Measurements from ENCODE around the gene PRKD2. TPM values are rescaled to one million over a fixed set of nuclear protein-coding genes. Genes with fewer than 3 reads are reported as not detected.
A peak's percentile ranks its signal among the peaks of the same experiment; 100 is the strongest.

Gene PRKD2
- total RNA-seq, 1 experiment from 2014 or later: 100 TPM

DNA sequence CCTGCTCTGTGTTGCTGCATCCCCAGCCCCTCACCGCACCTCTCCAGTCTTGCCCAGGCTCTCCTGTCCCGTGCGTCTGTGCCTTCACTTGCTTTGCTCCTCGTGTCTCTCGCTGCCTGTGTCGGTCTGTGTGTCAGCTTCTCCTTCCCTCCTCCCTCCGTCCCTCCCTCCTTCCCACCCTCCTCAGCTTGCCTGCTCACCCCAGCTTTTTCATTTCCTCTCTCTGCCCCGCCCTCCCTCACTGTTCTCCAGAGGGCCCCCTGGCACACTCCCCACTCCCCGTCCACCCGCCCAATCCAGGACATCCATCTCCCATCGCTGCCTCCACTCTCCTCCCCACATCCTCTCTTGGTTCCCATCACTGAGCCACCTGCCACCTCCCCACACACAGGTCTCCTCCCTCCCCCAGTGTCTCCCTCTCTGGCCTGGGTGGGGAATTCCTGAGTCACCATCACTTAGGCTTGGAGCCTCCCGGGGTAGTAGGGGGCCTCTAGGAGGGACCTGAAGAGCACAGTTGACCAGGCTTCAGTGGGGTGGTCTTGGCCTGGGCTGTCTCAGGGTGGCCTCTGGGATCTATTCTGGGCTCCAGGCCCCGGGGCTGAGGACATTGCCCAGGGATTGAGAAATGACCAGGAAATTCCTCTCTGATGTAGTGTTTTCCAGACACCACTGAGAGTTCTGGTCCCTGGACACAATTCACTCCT lies 91.8 kb downstream of the PRKD2 start, which contains the start of gene PTGIR:
TSS of gene PTGIR (minus strand) at position 132 of the 704 bp plus-strand sequence. CDS start 864 bp downstream, outside the sequence.
- TF ChIP-seq, protein P1, sequence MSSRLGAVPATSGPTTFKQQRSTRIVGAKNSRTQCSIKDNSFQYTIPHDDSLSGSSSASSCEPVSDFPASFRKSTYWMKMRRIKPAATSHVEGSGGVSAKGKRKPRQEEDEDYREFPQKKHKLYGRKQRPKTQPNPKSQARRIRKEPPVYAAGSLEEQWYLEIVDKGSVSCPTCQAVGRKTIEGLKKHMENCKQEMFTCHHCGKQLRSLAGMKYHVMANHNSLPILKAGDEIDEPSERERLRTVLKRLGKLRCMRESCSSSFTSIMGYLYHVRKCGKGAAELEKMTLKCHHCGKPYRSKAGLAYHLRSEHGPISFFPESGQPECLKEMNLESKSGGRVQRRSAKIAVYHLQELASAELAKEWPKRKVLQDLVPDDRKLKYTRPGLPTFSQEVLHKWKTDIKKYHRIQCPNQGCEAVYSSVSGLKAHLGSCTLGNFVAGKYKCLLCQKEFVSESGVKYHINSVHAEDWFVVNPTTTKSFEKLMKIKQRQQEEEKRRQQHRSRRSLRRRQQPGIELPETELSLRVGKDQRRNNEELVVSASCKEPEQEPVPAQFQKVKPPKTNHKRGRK (CRISPR knock-in tag; IDR thresholded peaks at IDR 0.05; ENCODE audit: borderline replicate concordance): no peak
- TF ChIP-seq JUN (CRISPR knock-in tag; IDR thresholded peaks at IDR 0.05): no peak
- no peak for TF ChIP-seq ZNF263 (CRISPR knock-in tag; IDR thresholded peaks at IDR 0.05; ENCODE audit: low read depth)
- no peak for TF ChIP-seq ATF1 (CRISPR knock-in tag; IDR thresholded peaks at IDR 0.05)
- TF ChIP-seq ZNF396 (CRISPR knock-in tag; IDR thresholded peaks at IDR 0.05; ENCODE audit: borderline replicate concordance): no peak
- no peak for TF ChIP-seq SMAD4 (CRISPR knock-in tag; IDR thresholded peaks at IDR 0.05)
- TF ChIP-seq AR (CRISPR knock-in tag; IDR thresholded peaks at IDR 0.05): no peak
- TF ChIP-seq ETV6 (CRISPR knock-in tag; IDR thresholded peaks at IDR 0.05): no peak
- no peak for TF ChIP-seq ZMAT4 (CRISPR knock-in tag; IDR thresholded peaks at IDR 0.05)
- TF ChIP-seq RELA (CRISPR knock-in tag; IDR thresholded peaks at IDR 0.05; ENCODE audit: borderline replicate concordance): no peak
- no peak for TF ChIP-seq USF1 (CRISPR knock-in tag; IDR thresholded peaks at IDR 0.05)
- no peak for TF ChIP-seq ATF6 (CRISPR knock-in tag; IDR thresholded peaks at IDR 0.05)
- TF ChIP-seq SP1 (CRISPR knock-in tag; conservative IDR thresholded peaks at IDR 0.05): no peak
- no peak for TF ChIP-seq ERG (CRISPR knock-in tag; IDR thresholded peaks at IDR 0.05)
- no peak for TF ChIP-seq SOX15 (CRISPR knock-in tag; IDR thresholded peaks at IDR 0.05)
- TF ChIP-seq, protein P2, sequence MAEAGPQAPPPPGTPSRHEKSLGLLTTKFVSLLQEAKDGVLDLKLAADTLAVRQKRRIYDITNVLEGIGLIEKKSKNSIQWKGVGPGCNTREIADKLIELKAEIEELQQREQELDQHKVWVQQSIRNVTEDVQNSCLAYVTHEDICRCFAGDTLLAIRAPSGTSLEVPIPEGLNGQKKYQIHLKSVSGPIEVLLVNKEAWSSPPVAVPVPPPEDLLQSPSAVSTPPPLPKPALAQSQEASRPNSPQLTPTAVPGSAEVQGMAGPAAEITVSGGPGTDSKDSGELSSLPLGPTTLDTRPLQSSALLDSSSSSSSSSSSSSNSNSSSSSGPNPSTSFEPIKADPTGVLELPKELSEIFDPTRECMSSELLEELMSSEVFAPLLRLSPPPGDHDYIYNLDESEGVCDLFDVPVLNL (CRISPR knock-in tag; IDR thresholded peaks at IDR 0.05; ENCODE audit: borderline replicate concordance, low read depth): no peak
- TF ChIP-seq NR1H2 (CRISPR knock-in tag; IDR thresholded peaks at IDR 0.05): no peak
- no peak for TF ChIP-seq TEAD4 (CRISPR knock-in tag; IDR thresholded peaks at IDR 0.05)
- TF ChIP-seq ZSCAN18 (CRISPR knock-in tag; IDR thresholded peaks at IDR 0.05): no peak
- TF ChIP-seq ZNF416 (CRISPR knock-in tag; IDR thresholded peaks at IDR 0.05): no peak
- POLR2A ChIA-PET: interaction anchor here (0.7 kb wide), 1 partner anchor 1095 kb away, joined by 3 read pairs; no protein-coding TSS in a partner anchor
- no peak within 1 kb of the TSS for H3K4me3 Mint-ChIP-seq
- no peaks in the 10 kb centered on the region for H3K36me3 Mint-ChIP-seq
- H3K4me1 Mint-ChIP-seq: peaks cover 8% of the 10 kb centered on the region
- DNase-seq (ENCODE audit: low spot score) (no peak), ATAC-seq (peak; percentile 53)
- H3K27ac Mint-ChIP-seq: no peak within 1 kb of the TSS
- CTCF ChIA-PET: interaction anchor here (1.1 to 2.8 kb wide), 4 partner anchors 8 to 37 kb away, joined by 3 to 15 read pairs (median 13); partner anchors contain the start of gene DACT3
- no peaks in the 10 kb centered on the region; the same call in 1 of the 2 replicates for H3K27me3 Mint-ChIP-seq (ENCODE audit: low read depth)
- no peaks in the 10 kb centered on the region for H3K9me3 Mint-ChIP-seq
